Lower leg skin (tissue), 4 donors: ENCODE data around the gene TMEM132D. TPM values are rescaled to one million over a fixed set of nuclear protein-coding genes. Genes with fewer than 3 reads are reported as not detected.

Experiments used
- DNase-seq, 2 donors: peaks; one replicate each; pipeline ENCODE4 v3.0.0-alpha.2; 2019; ENCODE audit warnings: low spot score in 2 of 2
- H3K4me3 ChIP-seq: fragments of 200-600 bp; sonication (generic); 2 replicates; pipeline ENCODE4 v1.5.1; 2017; ENCODE audit warnings: mild to moderate bottlenecking, low read depth; ENCODE audit not compliant: poor library complexity, severe bottlenecking
- CTCF ChIP-seq, 3 donors: fragments of 450-650 bp; IDR thresholded peaks; one replicate each; pipeline ENCODE4 v1.5.1; 2016; ENCODE audit warnings: antibody characterized with exemption in 3 of 3, mild to moderate bottlenecking in 3 of 3, moderate library complexity in 2 of 3
- POLR2A ChIP-seq, 2 donors: fragments of 450-650 bp; IDR thresholded peaks; one replicate each; pipeline ENCODE4 v1.6.1; 2016 to 2017; ENCODE audit warnings: antibody characterized with exemption in 2 of 2, mild to moderate bottlenecking in 1 of 2, moderate library complexity in 1 of 2
- WGBS, 2 donors: methylation state at CpG; one replicate each; pipeline ENCODE4 v1.1.5; 2018; 5-methylcytosine and 5-hydroxymethylcytosine counted together
- intact Hi-C: fragments of 100-400 bp; cut with DNase I; formaldehyde crosslinking; loops from one replicate; pipeline ENCODE4 v1.15.0; 2023; ENCODE audit warnings: low total_unique reads
- total RNA-seq, 4 donors: library from RNA; depleted of rRNA; stranded (reverse); fragments of >200 nt; gene quantifications; one replicate each; pipeline ENCODE4 v1.1.0, GENCODE V29; 2016

The TMEM132D gene
- total RNA-seq, 4 donors from 2014 or later = not detected

- WGBS, 2 donors = 68 to 69% methylated on average over 5 of the region's 5 CpGs
- intact Hi-C loops = no loop called here
- no peak for DNase-seq
- TF ChIP-seq CTCF (IDR thresholded peaks at IDR 0.05) = no peak
- no peak for TF ChIP-seq POLR2A (IDR thresholded peaks at IDR 0.05)
- H3K4me3 ChIP-seq = no peak overlapping the region
Measured at GRCh38 chr12:129886541-129886940, 17.3 kb downstream of the TMEM132D start.

DNA sequence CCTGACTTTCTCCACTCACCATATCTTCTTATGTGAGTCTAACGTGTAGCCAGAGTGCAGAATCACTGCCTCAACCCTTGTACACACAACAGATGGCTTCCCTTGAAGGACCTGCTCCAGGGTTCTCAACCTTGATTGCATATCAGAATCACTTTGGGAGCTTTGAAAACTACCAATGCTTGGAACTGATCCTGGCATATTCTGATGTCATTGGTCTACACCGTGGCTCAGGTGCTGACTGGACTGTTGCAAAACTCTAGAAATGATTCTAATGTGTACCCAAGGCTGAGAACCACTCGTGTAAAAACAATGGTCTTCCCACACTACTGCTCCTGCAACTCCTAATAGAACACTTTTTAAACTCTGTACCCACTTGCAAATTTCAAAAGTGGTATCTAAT, 18.5 kb downstream of the TMEM132D start:
- WGBS, 2 donors = 32 to 41% methylated on average over 3 of the region's 3 CpGs

DNA sequence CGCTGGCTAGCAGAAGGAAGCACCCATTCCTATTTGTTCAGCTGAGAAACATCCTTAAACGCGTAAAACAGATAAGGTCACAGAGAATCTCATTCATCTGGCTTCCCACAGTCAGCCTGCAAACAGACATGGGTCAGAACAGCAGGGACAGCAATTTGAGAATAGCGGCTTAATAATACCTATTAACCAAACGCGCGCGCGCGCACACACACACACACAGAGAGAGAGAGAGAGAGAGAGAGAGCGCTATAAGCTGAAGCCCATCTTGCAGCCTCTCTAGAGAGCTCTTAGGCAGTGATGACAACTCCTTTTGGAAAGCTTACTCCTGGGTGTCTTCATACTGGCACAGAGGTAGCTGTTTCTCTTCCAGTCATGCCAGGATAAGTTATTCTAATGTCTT, 26.4 kb downstream of the TMEM132D start:
- TF ChIP-seq POLR2A (IDR thresholded peaks at IDR 0.05) = no peak
- TF ChIP-seq CTCF (IDR thresholded peaks at IDR 0.05) = no peak

More for the DNA sequence above, 18.5 kb downstream of the TMEM132D start:
- TF ChIP-seq POLR2A (IDR thresholded peaks at IDR 0.05) (no peak), CTCF (IDR thresholded peaks at IDR 0.05) (no peak)
- no peak overlapping the region for H3K4me3 ChIP-seq
- no peak for DNase-seq
- intact Hi-C loops = no loop called here

DNA sequence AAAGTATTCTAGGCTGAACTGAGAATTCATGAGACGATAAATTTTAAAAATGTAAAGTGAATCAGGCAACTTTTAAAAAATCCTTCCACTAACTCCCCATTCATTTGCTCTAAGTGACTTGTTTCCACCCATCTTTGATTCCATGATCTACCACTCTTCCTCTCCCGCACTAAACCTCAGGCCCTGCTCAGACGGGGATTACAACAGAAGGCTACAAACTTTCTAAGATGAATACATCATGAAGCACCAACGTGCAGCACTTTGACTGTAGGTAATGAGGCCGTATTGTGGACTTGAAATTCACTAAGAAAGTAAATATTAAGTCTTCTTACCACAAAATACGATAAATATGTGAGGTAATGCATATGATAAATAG, 30.0 kb downstream of the TMEM132D start:
- no peak overlapping the region for H3K4me3 ChIP-seq
- TF ChIP-seq POLR2A (IDR thresholded peaks at IDR 0.05) (no peak), CTCF (IDR thresholded peaks at IDR 0.05) (no peak)
- WGBS, 2 donors = 78 to 80% methylated on average over 6 of the region's 6 CpGs

More for the DNA sequence above, 26.4 kb downstream of the TMEM132D start:
- intact Hi-C loops = no loop called here
- WGBS, 2 donors = 88 to 93% methylated on average over 11 of the region's 11 CpGs
- no peak overlapping the region for H3K4me3 ChIP-seq
- no peak for DNase-seq

GRCh38 chr12:129873111-129873832, 30.6 kb downstream of the TMEM132D start:
- intact Hi-C loops = no loop called here
- H3K4me3 ChIP-seq = no peak overlapping the region
- DNase-seq = no peak
- 70 to 71% methylated on average over 13 of the region's 13 CpGs for WGBS, 2 donors
- TF ChIP-seq CTCF (IDR thresholded peaks at IDR 0.05) = no peak
- TF ChIP-seq POLR2A (IDR thresholded peaks at IDR 0.05) = no peak

More for the DNA sequence above, 30.0 kb downstream of the TMEM132D start:
- no peak for DNase-seq
- intact Hi-C loops = no loop called here
